AG10803 (cell line): Measurements from ENCODE around the gene RP9.

ENCODE experiments used
- DNase-seq: peaks from one replicate; pipeline ENCODE4 v3.0.0; 2010; ENCODE audit warnings: low read depth
- H3K4me3 ChIP-seq: 2 replicates; pipeline ENCODE4 v1.5.1; 2011; ENCODE audit warnings: mild to moderate bottlenecking, low read length, control low read depth
- TF ChIP-seq, protein P1 (sequence below): conservative IDR thresholded peaks from 2 replicates; pipeline ENCODE4 v1.5.1; 2011; ENCODE audit warnings: mild to moderate bottlenecking, low read length, control low read depth, inconsistent platforms

Gene RP9

DNA sequence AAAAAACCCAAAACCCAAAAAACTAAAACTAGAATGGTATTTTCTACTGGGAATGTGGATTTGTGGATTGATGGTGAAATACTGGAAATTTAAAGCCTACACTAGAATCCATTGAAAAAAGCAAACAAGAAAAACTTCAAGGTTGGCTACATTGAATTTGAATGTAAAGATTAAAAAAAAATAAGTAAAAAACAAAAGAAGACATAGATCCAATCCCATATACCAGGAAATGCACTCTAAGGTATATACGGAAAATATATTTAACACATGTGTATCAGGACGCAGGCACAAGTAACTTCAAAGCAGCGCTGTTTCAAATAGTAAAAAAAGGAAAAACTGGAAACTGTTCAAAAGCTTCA is 19.4 kb upstream of the RP9 start:
- DNase-seq: no peak
- H3K4me3 ChIP-seq: peak overlapping the region; percentile 89
- TF ChIP-seq, protein P1, sequence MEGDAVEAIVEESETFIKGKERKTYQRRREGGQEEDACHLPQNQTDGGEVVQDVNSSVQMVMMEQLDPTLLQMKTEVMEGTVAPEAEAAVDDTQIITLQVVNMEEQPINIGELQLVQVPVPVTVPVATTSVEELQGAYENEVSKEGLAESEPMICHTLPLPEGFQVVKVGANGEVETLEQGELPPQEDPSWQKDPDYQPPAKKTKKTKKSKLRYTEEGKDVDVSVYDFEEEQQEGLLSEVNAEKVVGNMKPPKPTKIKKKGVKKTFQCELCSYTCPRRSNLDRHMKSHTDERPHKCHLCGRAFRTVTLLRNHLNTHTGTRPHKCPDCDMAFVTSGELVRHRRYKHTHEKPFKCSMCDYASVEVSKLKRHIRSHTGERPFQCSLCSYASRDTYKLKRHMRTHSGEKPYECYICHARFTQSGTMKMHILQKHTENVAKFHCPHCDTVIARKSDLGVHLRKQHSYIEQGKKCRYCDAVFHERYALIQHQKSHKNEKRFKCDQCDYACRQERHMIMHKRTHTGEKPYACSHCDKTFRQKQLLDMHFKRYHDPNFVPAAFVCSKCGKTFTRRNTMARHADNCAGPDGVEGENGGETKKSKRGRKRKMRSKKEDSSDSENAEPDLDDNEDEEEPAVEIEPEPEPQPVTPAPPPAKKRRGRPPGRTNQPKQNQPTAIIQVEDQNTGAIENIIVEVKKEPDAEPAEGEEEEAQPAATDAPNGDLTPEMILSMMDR: no peak

DNA sequence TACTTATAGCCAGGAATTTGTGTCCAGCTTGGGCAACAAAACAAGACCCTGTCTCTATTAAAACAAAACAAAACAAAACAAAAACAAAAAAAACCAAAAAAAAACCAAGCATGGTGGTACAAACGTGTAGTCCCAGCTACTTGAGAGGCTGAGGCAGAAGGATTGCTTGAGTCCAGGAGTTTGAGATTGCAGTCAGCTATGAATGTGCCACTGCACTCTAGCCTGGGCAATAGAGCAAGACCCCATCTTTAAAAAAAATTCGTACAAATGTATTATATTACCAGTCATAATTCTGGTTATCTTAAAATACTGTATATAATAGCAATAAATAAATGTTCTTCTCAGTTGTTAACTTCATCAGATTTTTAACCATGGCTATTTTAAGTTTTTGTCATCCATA is 17.9 kb upstream of the RP9 start:
- DNase-seq: no peak
- TF ChIP-seq, protein P1: no peak
- no peak overlapping the region for H3K4me3 ChIP-seq

DNA sequence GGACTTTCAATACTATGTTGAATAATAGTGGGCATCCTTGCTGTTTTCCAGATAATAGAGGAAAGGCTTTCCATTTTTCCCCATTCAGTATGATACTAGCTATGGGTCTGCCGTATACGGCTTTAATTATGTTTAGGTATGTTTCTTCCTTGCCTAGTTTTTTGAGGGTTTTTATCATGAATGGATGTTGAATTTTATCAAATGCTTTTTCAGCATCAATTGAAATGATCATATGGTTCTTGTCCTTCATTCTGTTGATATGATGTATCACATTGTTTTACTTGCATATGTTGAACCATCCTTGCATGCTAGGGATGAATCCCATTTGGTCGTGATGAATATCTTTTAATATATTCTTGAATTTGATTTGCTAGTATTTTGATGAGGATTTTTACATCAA is 9.2 kb upstream of the RP9 start:
- TF ChIP-seq, protein P1: no peak
- no peak overlapping the region for H3K4me3 ChIP-seq
- DNase-seq: no peak

DNA sequence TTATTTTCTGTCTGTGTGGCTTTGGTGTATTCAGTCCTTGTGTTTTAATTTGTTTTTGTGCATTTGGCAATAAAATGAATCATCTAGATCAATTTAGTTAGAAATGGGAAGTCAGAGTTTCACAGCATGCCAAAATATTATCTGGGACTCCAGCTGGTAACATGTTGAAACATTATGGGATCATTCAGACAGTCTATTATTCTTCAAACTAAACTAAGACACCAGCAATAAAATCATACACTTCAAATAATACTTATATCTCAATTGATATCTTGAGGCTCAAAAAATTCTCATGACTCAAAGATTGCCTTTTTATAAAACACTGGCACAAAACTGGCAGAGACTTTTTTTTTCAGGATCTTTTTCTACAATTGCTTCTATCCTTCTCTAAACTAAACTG is 5.8 kb upstream of the RP9 start:
- H3K4me3 ChIP-seq: no peak overlapping the region
- TF ChIP-seq, protein P1: no peak

DNA sequence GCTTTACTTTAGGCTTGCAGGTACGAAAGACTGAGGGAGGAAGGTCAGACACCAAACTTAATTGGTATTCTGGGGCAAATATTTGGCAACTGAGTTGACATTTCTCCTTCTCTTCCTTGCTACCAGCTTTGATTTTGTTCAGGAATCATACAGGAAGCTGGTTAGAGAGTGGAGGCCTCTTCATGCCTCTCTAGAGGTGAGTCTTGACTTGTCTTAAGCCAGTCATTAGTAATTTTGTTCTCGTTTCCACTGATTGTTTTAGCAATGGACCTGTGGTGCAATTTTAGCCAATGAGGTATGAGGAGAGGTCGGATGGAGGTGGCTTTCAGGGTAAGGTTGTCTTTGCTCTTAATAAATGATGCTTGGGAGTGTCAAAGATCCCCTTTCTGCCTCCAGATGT is 2.4 kb upstream of the RP9 start:
- DNase-seq: no peak
- TF ChIP-seq, protein P1: no peak
- H3K4me3 ChIP-seq: no peak overlapping the region

More for the DNA sequence above, 5.8 kb upstream of the RP9 start:
- no peak for DNase-seq

DNA sequence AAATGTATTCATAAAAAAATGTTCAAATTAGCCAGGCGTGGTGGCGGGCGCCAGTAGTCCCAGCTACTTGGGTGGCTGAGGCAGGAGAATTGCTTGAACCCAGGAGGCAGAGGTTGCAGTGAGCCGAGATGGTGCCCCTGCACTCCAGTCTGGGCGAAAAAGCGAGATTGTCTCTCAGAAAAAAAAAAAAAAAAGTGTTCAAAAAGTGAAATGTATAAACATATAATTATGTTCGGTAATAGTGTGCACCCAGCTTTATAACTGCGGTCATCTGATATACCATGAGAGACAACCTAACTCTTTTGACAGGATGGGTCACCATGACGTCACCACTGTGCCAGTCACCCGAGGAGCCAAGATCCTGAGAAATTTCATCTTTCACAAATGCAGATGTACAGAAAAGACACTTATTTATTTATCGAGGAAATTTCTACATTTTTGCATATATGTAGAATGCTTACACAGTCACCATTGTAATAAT is 594 bp upstream of the RP9 start:
- TF ChIP-seq, protein P1: no peak
- DNase-seq: no peak
- H3K4me3 ChIP-seq: peak overlapping the region; percentile 64

DNA sequence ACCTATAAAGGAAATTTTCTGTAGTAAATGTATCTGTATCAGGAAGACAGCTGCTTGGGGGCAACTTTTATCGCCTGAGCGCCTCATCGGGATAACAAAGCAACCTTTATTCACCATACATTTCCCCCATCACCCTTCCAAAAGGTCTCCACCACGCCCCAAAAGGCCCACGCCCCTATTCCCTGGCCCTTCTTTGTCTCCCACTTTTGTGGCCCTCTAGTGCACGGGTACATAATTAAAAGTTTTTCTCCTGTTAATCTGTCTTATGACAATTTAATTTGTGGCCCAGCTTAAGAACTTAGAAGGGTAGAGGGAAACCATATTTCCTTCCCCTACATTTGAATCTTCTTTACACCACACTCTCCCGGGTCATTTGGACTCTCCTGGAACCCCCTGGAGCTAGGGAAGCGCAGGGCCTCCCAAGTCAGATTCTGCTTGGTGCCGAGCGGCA is 625 bp downstream of the RP9 start:
- DNase-seq: peak; percentile 3
- peak overlapping the region; percentile 77 for H3K4me3 ChIP-seq
- TF ChIP-seq, protein P1: no peak
